Natural killer cell treated with Interleukin-12 subunit alpha and Interleukin-12 subunit beta and Interleukin-15 and Interleukin-18, amount 100 ng/mL, for 72 hours (primary cell): Measurements from ENCODE around the gene ABHD16A. TPM values are rescaled to one million over a fixed set of nuclear protein-coding genes. Genes with fewer than 3 reads are reported as not detected.

ENCODE experiments used
- ATAC-seq, 2 donors: fragments of 150-1000 bp; cut with Tn5 transposase in 1 of 2; sonication (Bioruptor Pico), chemical (Tn5 transposase) in 1 of 2; 2 replicates each; pipeline ENCODE4 v1.10.0; 2021
- DNase-seq: peaks from one replicate; pipeline ENCODE4 v3.0.0; 2022; ENCODE audit warnings: low spot score
- H3K27ac Mint-ChIP-seq, 2 donors: 1 replicate in 1 of 2; 2 replicates in 1 of 2; pipeline ENCODE4 v1.8.0; 2022; ENCODE audit warnings: mixed read lengths in 2 of 2, mild to moderate bottlenecking in 1 of 2, moderate library complexity in 1 of 2
- H3K27me3 Mint-ChIP-seq, 2 donors: 1 replicate in 1 of 2; 2 replicates in 1 of 2; pipeline ENCODE4 v1.8.0; 2022; ENCODE audit warnings: mixed read lengths in 2 of 2
- H3K36me3 Mint-ChIP-seq: one replicate; pipeline ENCODE4 v1.8.0; 2022; ENCODE audit warnings: mixed read lengths
- H3K4me1 Mint-ChIP-seq, 2 donors: 1 replicate in 1 of 2; 2 replicates in 1 of 2; pipeline ENCODE4 v1.8.0; 2022; ENCODE audit warnings: low read depth in 2 of 2, mixed read lengths in 2 of 2, mild to moderate bottlenecking in 1 of 2
- H3K4me3 Mint-ChIP-seq: one replicate; pipeline ENCODE4 v1.8.0; 2022; ENCODE audit warnings: mixed read lengths
- H3K9me3 Mint-ChIP-seq: 2 replicates; pipeline ENCODE4 v1.8.0; 2022; ENCODE audit warnings: mixed read lengths
- total RNA-seq, 2 donors: library from RNA; stranded (reverse); gene quantifications; one replicate each; pipeline ENCODE4 v1.2.3, GENCODE V29; 2022

The ABHD16A gene
- total RNA-seq: 10 to 100 TPM; 60.6 to 77.5 TPM

- Mint-ChIP-seq H3K4me1 (peaks cover 23% of the 10 kb centered on the region in 2 donors), H3K27ac (peak within 1 kb of the TSS; percentile 95), H3K27me3 (no peaks in the 10 kb centered on the region), H3K4me3 (peak within 1 kb of the TSS; percentile 99), H3K9me3 (no peaks in the 10 kb centered on the region), H3K36me3 (peaks cover 9% of the 10 kb centered on the region)
- peak; percentile 97 to 98 for ATAC-seq
- peak; percentile 98 for DNase-seq
These were observed at the start of gene ABHD16A for GRCh38 chr6:31702819-31703716. Gene ABHD16A (minus strand): TSS chr6:31703324. CDS start chr6:31703281, 43 bp downstream.

GRCh38 chr6:31752739-31753319 lies 49.7 kb upstream of the ABHD16A start:
- Mint-ChIP-seq H3K27ac (no peak overlapping the region), H3K9me3 (no peaks in the 10 kb centered on the region), H3K4me3 (no peak overlapping the region), H3K36me3 (no peaks in the 10 kb centered on the region), H3K27me3 (no peaks in the 10 kb centered on the region), H3K4me1 (no peaks in the 10 kb centered on the region)
- no peak for ATAC-seq
- DNase-seq: no peak

GRCh38 chr6:31750411-31751022 lies 47.4 kb upstream of the ABHD16A start:
- peaks cover 0 to 4% of the 10 kb centered on the region in 2 donors for H3K4me1 Mint-ChIP-seq
- no peak overlapping the region for H3K27ac Mint-ChIP-seq
- H3K4me3 Mint-ChIP-seq: no peak overlapping the region
- no peaks in the 10 kb centered on the region for H3K9me3 Mint-ChIP-seq
- ATAC-seq (no peak), DNase-seq (no peak)
- peaks cover 5% of the 10 kb centered on the region for H3K36me3 Mint-ChIP-seq
- no peaks in the 10 kb centered on the region for H3K27me3 Mint-ChIP-seq

- Mint-ChIP-seq H3K27me3 (no peaks in the 10 kb centered on the region), H3K9me3 (no peaks in the 10 kb centered on the region), H3K4me3 (no peak overlapping the region), H3K27ac (peak overlapping the region in 1 of 2 donors; percentile 20), H3K36me3 (peaks cover 5% of the 10 kb centered on the region), H3K4me1 (peaks cover 0 to 4% of the 10 kb centered on the region in 2 donors)
- no peak for ATAC-seq
- no peak for DNase-seq
These were observed 46.3 kb upstream of the ABHD16A start for GRCh38 chr6:31749301-31750036.

GRCh38 chr6:31744422-31744821 lies 41.3 kb upstream of the ABHD16A start:
- Mint-ChIP-seq H3K36me3 (peaks cover 5% of the 10 kb centered on the region), H3K27ac (peak overlapping the region in 1 of 2 donors; percentile 24), H3K27me3 (no peaks in the 10 kb centered on the region), H3K9me3 (no peaks in the 10 kb centered on the region), H3K4me1 (peaks cover 16 to 21% of the 10 kb centered on the region in 2 donors), H3K4me3 (no peak overlapping the region)
- DNase-seq: no peak
- ATAC-seq: no peak

GRCh38 chr6:31742894-31743293 lies 39.8 kb upstream of the ABHD16A start:
- H3K4me1 Mint-ChIP-seq: peaks cover 31 to 36% of the 10 kb centered on the region in 2 donors
- no peak overlapping the region for H3K4me3 Mint-ChIP-seq
- no peaks in the 10 kb centered on the region for H3K9me3 Mint-ChIP-seq
- DNase-seq (no peak), ATAC-seq (no peak)
- no peak overlapping the region for H3K27ac Mint-ChIP-seq
- H3K36me3 Mint-ChIP-seq: peaks cover 5% of the 10 kb centered on the region
- H3K27me3 Mint-ChIP-seq: no peaks in the 10 kb centered on the region

- DNase-seq (no peak), ATAC-seq (no peak)
- no peaks in the 10 kb centered on the region for H3K36me3 Mint-ChIP-seq
- peak overlapping the region in 1 of 2 donors; percentile 32 for H3K27ac Mint-ChIP-seq
- no peaks in the 10 kb centered on the region for H3K27me3 Mint-ChIP-seq
- H3K9me3 Mint-ChIP-seq: no peaks in the 10 kb centered on the region
- H3K4me1 Mint-ChIP-seq: peaks cover 38 to 47% of the 10 kb centered on the region in 2 donors
- H3K4me3 Mint-ChIP-seq: peak overlapping the region; percentile 96
These were observed 38.7 kb upstream of the ABHD16A start for GRCh38 chr6:31741815-31742214.

- no peaks in the 10 kb centered on the region for H3K27me3 Mint-ChIP-seq
These were observed 37.5 kb upstream of the ABHD16A start for GRCh38 chr6:31740397-31741223.

GRCh38 chr6:31739639-31740396 lies 36.7 kb upstream of the ABHD16A start, which contains the start of gene MSH5:
Gene MSH5 (plus strand): TSS chr6:31740005. CDS start chr6:31740467, 462 bp downstream.
- DNase-seq (peak; percentile 97), ATAC-seq (peak; percentile 91 to 93)
- Mint-ChIP-seq H3K36me3 (peaks cover 11% of the 10 kb centered on the region), H3K4me3 (peak within 1 kb of the TSS; percentile 96), H3K27ac (peak within 1 kb of the TSS; percentile 92), H3K4me1 (peaks cover 42 to 60% of the 10 kb centered on the region in 2 donors), H3K27me3 (no peaks in the 10 kb centered on the region), H3K9me3 (no peaks in the 10 kb centered on the region)

More at GRCh38 chr6:31740397-31741223, 37.5 kb upstream of the ABHD16A start:
- DNase-seq: no peak
- ATAC-seq: peak in 1 of 2 donors; percentile 0
- Mint-ChIP-seq H3K9me3 (no peaks in the 10 kb centered on the region), H3K36me3 (peaks cover 6% of the 10 kb centered on the region), H3K4me3 (peak overlapping the region; percentile 96), H3K27ac (peak overlapping the region; percentile 92), H3K4me1 (peaks cover 42 to 57% of the 10 kb centered on the region in 2 donors)

- Mint-ChIP-seq H3K36me3 (peaks cover 15% of the 10 kb centered on the region), H3K4me3 (peak overlapping the region; percentile 96), H3K27ac (peak overlapping the region; percentile 92), H3K9me3 (no peaks in the 10 kb centered on the region), H3K27me3 (no peaks in the 10 kb centered on the region), H3K4me1 (peaks cover 53 to 73% of the 10 kb centered on the region in 2 donors)
- DNase-seq (peak; percentile 86), ATAC-seq (peak; percentile 22 to 44)
These were observed 35.2 kb upstream of the ABHD16A start for GRCh38 chr6:31737991-31738979.

GRCh38 chr6:31737315-31737990 lies 34.3 kb upstream of the ABHD16A start:
- H3K36me3 Mint-ChIP-seq: peaks cover 19% of the 10 kb centered on the region
- no peak for DNase-seq
- peak overlapping the region; percentile 92 for H3K27ac Mint-ChIP-seq
- peak overlapping the region; percentile 96 for H3K4me3 Mint-ChIP-seq
- peaks cover 56 to 77% of the 10 kb centered on the region in 2 donors for H3K4me1 Mint-ChIP-seq
- ATAC-seq: no peak
- no peaks in the 10 kb centered on the region for H3K27me3 Mint-ChIP-seq
- no peaks in the 10 kb centered on the region for H3K9me3 Mint-ChIP-seq
